ENCODE data around the gene TIMP3.
"Not testable (repeated sequence)": the region's sequence is repeated elsewhere in the genome, so short reads cannot be mapped to it uniquely, and the experiment has no call there.

Gene TIMP3

GRCh38 chr22:32801537-32802236, at the start of gene TIMP3:
TSS of gene TIMP3 (plus strand) at chr22:32801705. CDS start at chr22:32802002, 297 bp downstream.
- DNase-seq: peak; percentile 91

GRCh38 chr22:32752326-32752725, 49.2 kb upstream of the TIMP3 start:
- DNase-seq: peak; percentile 40

GRCh38 chr22:32752816-32753520, 48.5 kb upstream of the TIMP3 start:
- peak; percentile 85 for DNase-seq

- no peak for DNase-seq
Observed at GRCh38 chr22:32753591-32753990, 47.9 kb upstream of the TIMP3 start.

GRCh38 chr22:32754413-32755041, 47.0 kb upstream of the TIMP3 start:
- peak; percentile 78 for DNase-seq

- not testable (repeated sequence) for DNase-seq
Observed at GRCh38 chr22:32757086-32757762, 44.3 kb upstream of the TIMP3 start.

- no peak for DNase-seq
Observed at GRCh38 chr22:32758866-32759385, 42.6 kb upstream of the TIMP3 start.

GRCh38 chr22:32760396-32760795, 41.1 kb upstream of the TIMP3 start:
- no peak for DNase-seq

GRCh38 chr22:32760815-32761214, 40.7 kb upstream of the TIMP3 start:
- no peak for DNase-seq

- peak; percentile 86 for DNase-seq
Observed at GRCh38 chr22:32761251-32761903, 40.1 kb upstream of the TIMP3 start.

- DNase-seq: peak; percentile 75
Observed at GRCh38 chr22:32764330-32765131, 37.0 kb upstream of the TIMP3 start.

GRCh38 chr22:32765132-32765618, 36.3 kb upstream of the TIMP3 start:
- DNase-seq: no peak

GRCh38 chr22:32771756-32772155, 29.7 kb upstream of the TIMP3 start:
- no peak for DNase-seq

GRCh38 chr22:32775957-32776356, 25.5 kb upstream of the TIMP3 start:
- DNase-seq: peak; percentile 25

- no peak for DNase-seq
Observed at GRCh38 chr22:32776397-32776796, 25.1 kb upstream of the TIMP3 start.

- no peak for DNase-seq
Observed at GRCh38 chr22:32776802-32777201, 24.7 kb upstream of the TIMP3 start.

- no peak for DNase-seq
Observed at GRCh38 chr22:32777987-32778386, 23.5 kb upstream of the TIMP3 start.

- no peak for DNase-seq
Observed at GRCh38 chr22:32780726-32781310, 20.7 kb upstream of the TIMP3 start.

- DNase-seq: no peak
Observed at GRCh38 chr22:32781695-32782094, 19.8 kb upstream of the TIMP3 start.

GRCh38 chr22:32785321-32786026, 16.0 kb upstream of the TIMP3 start:
- no peak for DNase-seq

Measured in EL (cell line).